ENCODE results near the gene OR8K1. TPM values are rescaled to one million over a fixed set of nuclear protein-coding genes. Genes with fewer than 3 reads are reported as not detected.

The OR8K1 gene
- total RNA-seq, 1 donor from 2014 or later = not detected

- Mint-ChIP-seq H3K36me3 (ENCODE audit: unreplicated experiment) (no peaks in the 10 kb centered on the region), H3K4me1 (ENCODE audit: low read depth, unreplicated experiment) (no peaks in the 10 kb centered on the region), H3K9me3 (ENCODE audit: unreplicated experiment) (no peaks in the 10 kb centered on the region), H3K4me3 (ENCODE audit: unreplicated experiment) (no peak overlapping the region), H3K27ac (ENCODE audit: unreplicated experiment) (no peak overlapping the region), H3K27me3 (ENCODE audit: unreplicated experiment) (no peaks in the 10 kb centered on the region)
- no peak for TF ChIP-seq CTCF (IDR thresholded peaks at IDR 0.05; ENCODE audit: partially characterized antibody, unreplicated experiment)
- DNase-seq = no peak
Measured at GRCh38 chr11:56394381-56394780, 48.5 kb downstream of the OR8K1 start.

- Mint-ChIP-seq H3K27ac (ENCODE audit: unreplicated experiment) (no peak overlapping the region), H3K4me3 (ENCODE audit: unreplicated experiment) (no peak overlapping the region), H3K27me3 (ENCODE audit: unreplicated experiment) (no peaks in the 10 kb centered on the region), H3K9me3 (ENCODE audit: unreplicated experiment) (peaks cover under 1% of the 10 kb centered on the region), H3K36me3 (ENCODE audit: unreplicated experiment) (no peaks in the 10 kb centered on the region), H3K4me1 (ENCODE audit: low read depth, unreplicated experiment) (no peaks in the 10 kb centered on the region)
- TF ChIP-seq CTCF (IDR thresholded peaks at IDR 0.05; ENCODE audit: partially characterized antibody, unreplicated experiment) = no peak
- DNase-seq = no peak
Measured at GRCh38 chr11:56396047-56396446, 50.2 kb downstream of the OR8K1 start.

Other genes starting within 250 kb of the OR8K1 start
- not detected for gene OR8H2, start 242.4 kb upstream of the OR8K1 start, total RNA-seq (ENCODE audit: unreplicated experiment)
- gene OR8H3, start 223.7 kb upstream of the OR8K1 start, total RNA-seq (ENCODE audit: unreplicated experiment) = not detected
- not detected for gene OR8J3, start 205.8 kb upstream of the OR8K1 start, total RNA-seq (ENCODE audit: unreplicated experiment)
- gene OR8K5, start 185.7 kb upstream of the OR8K1 start, total RNA-seq (ENCODE audit: unreplicated experiment) = not detected
- gene OR5J2, start 169.4 kb upstream of the OR8K1 start, total RNA-seq (ENCODE audit: unreplicated experiment) = not detected
- not detected for gene OR5T2, start 111.8 kb upstream of the OR8K1 start, total RNA-seq (ENCODE audit: unreplicated experiment)
- not detected for gene OR5T3, start 93.8 kb upstream of the OR8K1 start, total RNA-seq (ENCODE audit: unreplicated experiment)
- not detected for gene OR5T1, start 71.9 kb upstream of the OR8K1 start, total RNA-seq (ENCODE audit: unreplicated experiment)
- gene OR8H1, start 53.8 kb upstream of the OR8K1 start, total RNA-seq (ENCODE audit: unreplicated experiment) = not detected
- not detected for gene OR8K3, start 30.9 kb upstream of the OR8K1 start, total RNA-seq (ENCODE audit: unreplicated experiment)
- gene OR8J1, start 8.3 kb downstream of the OR8K1 start, total RNA-seq (ENCODE audit: unreplicated experiment) = not detected
- gene OR8U1, start 29.6 kb downstream of the OR8K1 start, total RNA-seq (ENCODE audit: unreplicated experiment) = not detected
- not detected for gene OR5AL1, start 66.7 kb downstream of the OR8K1 start, total RNA-seq (ENCODE audit: unreplicated experiment)
- gene OR5M3, start 127.3 kb downstream of the OR8K1 start, total RNA-seq (ENCODE audit: unreplicated experiment) = not detected
- gene OR5M8, start 145.3 kb downstream of the OR8K1 start, total RNA-seq (ENCODE audit: unreplicated experiment) = not detected
- gene OR5M11, start 197.2 kb downstream of the OR8K1 start, total RNA-seq (ENCODE audit: unreplicated experiment) = not detected
- gene OR5M10, start 231.7 kb downstream of the OR8K1 start, total RNA-seq (ENCODE audit: unreplicated experiment) = not detected

Measured in glutamatergic neuron (in vitro differentiated cells).